Measurements from ENCODE around the gene PODNL1.

The PODNL1 gene

GRCh38 chr19:13937479-13938300 lies 527 bp downstream of the PODNL1 start:
- H3K36me3 ChIP-seq (ENCODE audit: insufficient read depth, low read length), result no peaks in the 10 kb centered on the region
- no peak overlapping the region for H3K9ac ChIP-seq (ENCODE audit: low read depth, low read length)
- H3K9me3 ChIP-seq (ENCODE audit: insufficient read depth, low read length, severe bottlenecking), result no peaks in the 10 kb centered on the region
- no peaks in the 10 kb centered on the region for H4K20me1 ChIP-seq (ENCODE audit: insufficient read depth, low read length)
- no peaks in the 10 kb centered on the region for H3K27me3 ChIP-seq (ENCODE audit: insufficient read depth, low read length, poor library complexity)
- H3K79me2 ChIP-seq (ENCODE audit: insufficient read depth, low read length), result no peaks in the 10 kb centered on the region
- H3K4me1 ChIP-seq (ENCODE audit: insufficient read depth, low read length), result no peaks in the 10 kb centered on the region
- ATAC-seq (ENCODE audit: insufficient read depth, low read depth) (no peak), DNase-seq (no peak)
- no peak overlapping the region for H3K4me2 ChIP-seq (ENCODE audit: insufficient read depth, low read length)
- no peak overlapping the region for H2AFZ ChIP-seq (ENCODE audit: low read depth, low read length)
- H3K27ac ChIP-seq (ENCODE audit: low read length), result no peak overlapping the region
- H3K4me3 ChIP-seq (ENCODE audit: low read depth in 1 of 2, low read length in 2 of 2), result no peak overlapping the region
- TF ChIP-seq CTCF (IDR thresholded peaks at IDR 0.05; ENCODE audit: borderline replicate concordance, extremely low read depth, low read length, poor library complexity, severe bottlenecking) (no peak), EZH2 (IDR thresholded peaks at IDR 0.05; ENCODE audit: borderline replicate concordance, low read depth, low read length, severe bottlenecking) (no peak)

GRCh38 chr19:13935765-13936510 lies 2.3 kb downstream of the PODNL1 start:
- Histone ChIP-seq H3K4me2 (ENCODE audit: insufficient read depth, low read length) (no peak overlapping the region), H3K36me3 (ENCODE audit: insufficient read depth, low read length) (peaks cover 7% of the 10 kb centered on the region), H3K79me2 (ENCODE audit: insufficient read depth, low read length) (no peaks in the 10 kb centered on the region), H3K27me3 (ENCODE audit: insufficient read depth, low read length, poor library complexity) (no peaks in the 10 kb centered on the region), H3K4me3 (ENCODE audit: low read depth in 1 of 2, low read length in 2 of 2) (no peak overlapping the region), H3K27ac (ENCODE audit: low read length) (no peak overlapping the region), H2AFZ (ENCODE audit: low read depth, low read length) (no peak overlapping the region), H3K4me1 (ENCODE audit: insufficient read depth, low read length) (no peaks in the 10 kb centered on the region), H3K9me3 (ENCODE audit: insufficient read depth, low read length, severe bottlenecking) (no peaks in the 10 kb centered on the region), H3K9ac (ENCODE audit: low read depth, low read length) (no peak overlapping the region), H4K20me1 (ENCODE audit: insufficient read depth, low read length) (no peaks in the 10 kb centered on the region)
- ATAC-seq (ENCODE audit: insufficient read depth, low read depth) (no peak), DNase-seq (no peak)
- TF ChIP-seq EZH2 (IDR thresholded peaks at IDR 0.05; ENCODE audit: borderline replicate concordance, low read depth, low read length, severe bottlenecking) (no peak), CTCF (IDR thresholded peaks at IDR 0.05; ENCODE audit: borderline replicate concordance, extremely low read depth, low read length, poor library complexity, severe bottlenecking) (no peak)

- Histone ChIP-seq H3K79me2 (ENCODE audit: insufficient read depth, low read length) (no peaks in the 10 kb centered on the region), H3K4me1 (ENCODE audit: insufficient read depth, low read length) (no peaks in the 10 kb centered on the region), H3K4me2 (ENCODE audit: insufficient read depth, low read length) (no peak overlapping the region), H2AFZ (ENCODE audit: low read depth, low read length) (no peak overlapping the region), H3K36me3 (ENCODE audit: insufficient read depth, low read length) (peaks cover 12% of the 10 kb centered on the region), H3K9me3 (ENCODE audit: insufficient read depth, low read length, severe bottlenecking) (no peaks in the 10 kb centered on the region), H3K4me3 (ENCODE audit: low read depth in 1 of 2, low read length in 2 of 2) (no peak overlapping the region), H4K20me1 (ENCODE audit: insufficient read depth, low read length) (no peaks in the 10 kb centered on the region; the same call in 1 of the 2 replicates), H3K9ac (ENCODE audit: low read depth, low read length) (no peak overlapping the region), H3K27me3 (ENCODE audit: insufficient read depth, low read length, poor library complexity) (no peaks in the 10 kb centered on the region), H3K27ac (ENCODE audit: low read length) (no peak overlapping the region)
- no peak for DNase-seq
- TF ChIP-seq CTCF (IDR thresholded peaks at IDR 0.05; ENCODE audit: borderline replicate concordance, extremely low read depth, low read length, poor library complexity, severe bottlenecking), result no peak
- TF ChIP-seq EZH2 (IDR thresholded peaks at IDR 0.05; ENCODE audit: borderline replicate concordance, low read depth, low read length, severe bottlenecking), result no peak
- ATAC-seq (ENCODE audit: insufficient read depth, low read depth), result no peak
These were observed 3.5 kb downstream of the PODNL1 start for GRCh38 chr19:13934785-13935109.

All from DND-41 (cell line).